NT2/D1 (cell line): ENCODE measurements around the gene TMPRSS9.
"Not testable (repeated sequence)": the region's sequence is repeated elsewhere in the genome, so short reads cannot be mapped to it uniquely, and the experiment has no call there.

Source experiments
- SUZ12 ChIP-seq: IDR thresholded peaks from 2 replicates; pipeline ENCODE4 v1.6.1; 2011; ENCODE audit not compliant: insufficient read length, insufficient read depth; ENCODE audit errors: extremely low read depth
- YY1 ChIP-seq: IDR thresholded peaks from 2 replicates; pipeline ENCODE4 v1.6.1; 2011; ENCODE audit not compliant: insufficient read length, insufficient read depth
- ZNF274 ChIP-seq: IDR thresholded peaks from 2 replicates; pipeline ENCODE4 v1.6.1; 2011; ENCODE audit warnings: mild to moderate bottlenecking, low read depth, low read length

DNA sequence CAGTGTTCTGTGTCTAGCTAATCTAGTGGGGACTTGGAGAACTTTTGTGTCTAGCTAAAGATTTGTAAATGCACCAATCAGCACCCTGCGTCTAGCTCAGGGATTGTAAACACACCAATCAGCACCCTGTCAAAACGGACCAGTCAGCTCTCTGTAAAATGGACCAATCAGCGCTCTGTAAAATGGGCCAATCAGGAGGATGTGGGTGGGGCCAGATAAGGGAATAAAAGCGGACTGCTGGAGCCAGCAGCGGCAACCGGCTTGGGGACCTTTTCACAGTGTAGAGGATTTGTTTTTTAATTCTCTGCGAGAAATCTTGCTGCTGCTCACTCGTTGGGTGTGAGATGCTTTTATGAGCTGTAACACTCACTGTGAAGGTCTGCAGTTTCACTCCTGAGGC, 32.8 kb downstream of the TMPRSS9 start:
- not testable (repeated sequence) for TF ChIP-seq ZNF274, SUZ12, YY1
